Astrocyte (in vitro differentiated cells and primary cell): Measurements from ENCODE around the gene CCDC197. TPM values are rescaled to one million over a fixed set of nuclear protein-coding genes. Genes with fewer than 3 reads are reported as not detected.

Source experiments
- DNase-seq: peaks from one replicate; pipeline ENCODE4 v3.0.0-alpha.2; 2010; ENCODE audit warnings: low read depth
- FAIRE-seq: peaks from 2 replicates; lab custom pipeline; 2011; peaks lifted over from hg19 to GRCh38; lab: Jason Lieb, UNC
- H2AFZ ChIP-seq: 2 replicates; pipeline ENCODE4 v1.6.0; 2012; ENCODE audit warnings: low read depth, low read length, inconsistent platforms
- H3K27ac ChIP-seq: 2 replicates; pipeline ENCODE4 v1.5.1; 2011; ENCODE audit warnings: low read depth, low read length, inconsistent platforms
- H3K27me3 ChIP-seq: 2 replicates; pipeline ENCODE4 v1.6.0; 2011; ENCODE audit warnings: low read length, inconsistent platforms; ENCODE audit not compliant: insufficient read depth
- H3K36me3 ChIP-seq: 2 replicates; pipeline ENCODE4 v1.5.1; 2011; ENCODE audit warnings: low read length, inconsistent platforms; ENCODE audit not compliant: insufficient read depth
- H3K4me1 ChIP-seq: 2 replicates; pipeline ENCODE4 v1.5.1; 2011; ENCODE audit warnings: low read length, inconsistent platforms; ENCODE audit not compliant: insufficient read depth
- H3K4me2 ChIP-seq: 2 replicates; pipeline ENCODE4 v1.6.0; 2012; ENCODE audit warnings: low read length, inconsistent platforms
- H3K4me3 ChIP-seq: 2 replicates; pipeline ENCODE4 v1.5.1; 2011; ENCODE audit warnings: low read depth, mild to moderate bottlenecking, low read length, inconsistent platforms; ENCODE audit not compliant: insufficient read depth
- H3K79me2 ChIP-seq: 2 replicates; pipeline ENCODE4 v1.6.0; 2012; ENCODE audit warnings: mild to moderate bottlenecking, low read length, inconsistent platforms; ENCODE audit not compliant: insufficient read depth
- H3K9ac ChIP-seq: 2 replicates; pipeline ENCODE4 v1.6.0; 2012; ENCODE audit warnings: mild to moderate bottlenecking, low read length, inconsistent platforms
- H3K9me3 ChIP-seq: 2 replicates; pipeline ENCODE4 v1.5.1; 2012; ENCODE audit warnings: low read depth, mild to moderate bottlenecking, low read length, inconsistent platforms; ENCODE audit not compliant: insufficient read depth
- H4K20me1 ChIP-seq: 2 replicates; pipeline ENCODE4 v1.6.0; 2012; ENCODE audit warnings: low read length, inconsistent platforms; ENCODE audit not compliant: insufficient read depth
- H3K27ac Mint-ChIP-seq: one replicate; pipeline ENCODE4 v1.8.0; 2021; ENCODE audit warnings: mild to moderate bottlenecking, mixed read lengths; ENCODE audit not compliant: unreplicated experiment
- H3K27me3 Mint-ChIP-seq: one replicate; pipeline ENCODE4 v1.8.0; 2021; ENCODE audit warnings: low read depth, mixed read lengths; ENCODE audit not compliant: unreplicated experiment
- H3K36me3 Mint-ChIP-seq: one replicate; pipeline ENCODE4 v1.8.0; 2021; ENCODE audit warnings: low read depth, mixed read lengths; ENCODE audit not compliant: unreplicated experiment
- H3K4me1 Mint-ChIP-seq: one replicate; pipeline ENCODE4 v1.8.0; 2021; ENCODE audit warnings: low read depth, mixed read lengths; ENCODE audit not compliant: unreplicated experiment
- H3K4me3 Mint-ChIP-seq: one replicate; pipeline ENCODE4 v1.8.0; 2021; ENCODE audit warnings: mild to moderate bottlenecking, moderate library complexity, mixed read lengths; ENCODE audit not compliant: unreplicated experiment
- H3K9me3 Mint-ChIP-seq: one replicate; pipeline ENCODE4 v1.8.0; 2021; ENCODE audit warnings: mild to moderate bottlenecking, mixed read lengths; ENCODE audit not compliant: unreplicated experiment
- EZH2 ChIP-seq: IDR thresholded peaks from 2 replicates; pipeline ENCODE4 v1.6.1; 2012; ENCODE audit warnings: mild to moderate bottlenecking, low read length, inconsistent platforms; ENCODE audit not compliant: insufficient read depth
- total RNA-seq: library from RNA; stranded (reverse); gene quantifications from 2 replicates; pipeline ENCODE4 v1.2.1, GENCODE V29; 2021
- TF ChIP-seq, protein P1 (sequence below): IDR thresholded peaks from 2 replicates; pipeline ENCODE4 v1.5.1; 2011; ENCODE audit warnings: low read depth, mild to moderate bottlenecking, inconsistent platforms, low read length, moderate library complexity; ENCODE audit not compliant: insufficient read depth

Gene CCDC197
- total RNA-seq, 1 donor from 2014 or later = not detected

DNA sequence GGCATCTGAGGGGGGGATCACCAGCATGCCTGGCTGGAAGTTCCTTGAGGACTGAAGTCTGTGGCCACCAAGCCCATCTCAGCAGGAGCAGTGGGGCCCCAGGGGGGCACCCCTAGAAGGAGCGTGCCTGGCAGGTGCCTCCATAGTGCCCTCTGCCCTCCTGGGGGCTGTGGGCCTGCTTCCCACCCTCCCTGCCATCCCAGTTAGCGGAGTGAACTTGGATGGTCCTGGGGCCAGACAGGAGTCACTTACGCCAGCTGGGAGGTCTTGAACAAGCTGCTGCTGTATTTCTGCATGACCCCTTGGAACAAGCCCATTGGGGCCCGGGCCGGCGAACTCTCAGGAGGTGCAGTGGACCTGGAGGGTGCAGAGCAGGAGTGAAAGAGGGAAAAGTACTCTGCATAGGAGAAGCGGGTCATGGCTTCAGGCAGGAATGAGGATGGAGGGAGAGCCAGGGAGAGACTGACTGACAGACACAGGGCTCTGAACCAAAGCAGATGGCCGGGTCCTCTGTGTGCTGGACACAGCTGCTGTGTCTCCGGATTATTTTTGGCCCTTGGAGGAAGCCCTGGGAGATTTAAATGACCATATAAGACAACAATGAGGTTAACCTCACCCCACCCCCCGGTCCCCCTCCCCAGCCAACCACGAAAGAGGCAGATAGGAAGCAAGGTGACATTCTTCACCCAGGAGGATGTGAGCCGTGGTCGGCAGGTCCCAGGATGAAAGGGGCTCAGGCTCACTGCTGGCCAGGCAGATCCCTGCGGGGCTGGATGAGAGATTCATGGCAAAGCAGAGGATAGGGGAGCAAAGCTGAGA lies 40.4 kb upstream of the CCDC197 start:
- H3K27ac Mint-ChIP-seq = no peak overlapping the region
- Histone ChIP-seq H3K4me2 (no peak overlapping the region), H3K4me1 (peaks cover 25% of the 10 kb centered on the region), H3K9ac (no peak overlapping the region), H2AFZ (no peak overlapping the region), H3K36me3 (no peaks in the 10 kb centered on the region), H3K27me3 (no peaks in the 10 kb centered on the region), H3K9me3 (no peaks in the 10 kb centered on the region), H4K20me1 (no peaks in the 10 kb centered on the region), H3K27ac (no peak overlapping the region), H3K4me3 (no peak overlapping the region), H3K79me2 (no peaks in the 10 kb centered on the region)
- TF ChIP-seq, protein P1, sequence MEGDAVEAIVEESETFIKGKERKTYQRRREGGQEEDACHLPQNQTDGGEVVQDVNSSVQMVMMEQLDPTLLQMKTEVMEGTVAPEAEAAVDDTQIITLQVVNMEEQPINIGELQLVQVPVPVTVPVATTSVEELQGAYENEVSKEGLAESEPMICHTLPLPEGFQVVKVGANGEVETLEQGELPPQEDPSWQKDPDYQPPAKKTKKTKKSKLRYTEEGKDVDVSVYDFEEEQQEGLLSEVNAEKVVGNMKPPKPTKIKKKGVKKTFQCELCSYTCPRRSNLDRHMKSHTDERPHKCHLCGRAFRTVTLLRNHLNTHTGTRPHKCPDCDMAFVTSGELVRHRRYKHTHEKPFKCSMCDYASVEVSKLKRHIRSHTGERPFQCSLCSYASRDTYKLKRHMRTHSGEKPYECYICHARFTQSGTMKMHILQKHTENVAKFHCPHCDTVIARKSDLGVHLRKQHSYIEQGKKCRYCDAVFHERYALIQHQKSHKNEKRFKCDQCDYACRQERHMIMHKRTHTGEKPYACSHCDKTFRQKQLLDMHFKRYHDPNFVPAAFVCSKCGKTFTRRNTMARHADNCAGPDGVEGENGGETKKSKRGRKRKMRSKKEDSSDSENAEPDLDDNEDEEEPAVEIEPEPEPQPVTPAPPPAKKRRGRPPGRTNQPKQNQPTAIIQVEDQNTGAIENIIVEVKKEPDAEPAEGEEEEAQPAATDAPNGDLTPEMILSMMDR = no peak
- no peak for TF ChIP-seq EZH2
- FAIRE-seq (no peak), DNase-seq (no peak)
- no peaks in the 10 kb centered on the region for H3K9me3 Mint-ChIP-seq
- H3K27me3 Mint-ChIP-seq = peaks cover 37% of the 10 kb centered on the region
- H3K36me3 Mint-ChIP-seq = peaks cover 4% of the 10 kb centered on the region
- H3K4me1 Mint-ChIP-seq = peaks cover 29% of the 10 kb centered on the region
- H3K4me3 Mint-ChIP-seq = no peak overlapping the region

DNA sequence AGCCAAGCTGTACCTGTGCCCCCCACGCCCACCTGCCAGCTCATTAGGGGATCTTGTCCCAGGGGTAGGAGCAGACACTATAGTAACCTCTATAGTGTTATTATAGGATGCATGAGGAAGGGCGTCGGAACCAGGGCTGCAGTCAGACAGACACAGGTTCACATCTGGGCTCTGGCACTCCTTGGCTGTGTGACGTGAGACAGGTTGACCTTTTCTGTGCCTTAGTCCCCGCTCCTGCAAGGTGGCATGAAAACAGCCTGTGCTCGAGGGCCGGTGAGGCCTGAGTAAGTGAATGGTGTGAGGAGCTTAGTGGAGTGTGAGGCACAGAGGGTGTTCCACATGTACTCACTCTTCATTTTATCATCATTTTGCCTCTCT lies 39.8 kb upstream of the CCDC197 start:
- Histone ChIP-seq H2AFZ (no peak overlapping the region), H3K36me3 (no peaks in the 10 kb centered on the region), H3K9ac (no peak overlapping the region), H3K4me1 (peaks cover 23% of the 10 kb centered on the region), H3K27ac (no peak overlapping the region), H3K27me3 (no peaks in the 10 kb centered on the region), H3K4me2 (no peak overlapping the region), H3K4me3 (no peak overlapping the region), H4K20me1 (no peaks in the 10 kb centered on the region), H3K79me2 (no peaks in the 10 kb centered on the region), H3K9me3 (no peaks in the 10 kb centered on the region)
- TF ChIP-seq EZH2 = no peak
- TF ChIP-seq, protein P1 = no peak
- H3K9me3 Mint-ChIP-seq = no peaks in the 10 kb centered on the region
- H3K4me3 Mint-ChIP-seq = no peak overlapping the region
- DNase-seq = no peak
- FAIRE-seq = no peak
- no peak overlapping the region for H3K27ac Mint-ChIP-seq
- peaks cover 29% of the 10 kb centered on the region for H3K4me1 Mint-ChIP-seq
- H3K27me3 Mint-ChIP-seq = peaks cover 33% of the 10 kb centered on the region
- peaks cover 4% of the 10 kb centered on the region for H3K36me3 Mint-ChIP-seq
